Right renal cortex interstitium (tissue), 3 donors: ENCODE measurements around the gene PRDX1. TPM values are rescaled to one million over a fixed set of nuclear protein-coding genes. Genes with fewer than 3 reads are reported as not detected.
"Not testable (repeated sequence)": the region's sequence is repeated elsewhere in the genome, so short reads cannot be mapped to it uniquely, and the experiment has no call there.

Experiments
- DNase-seq, 3 donors: peaks; one replicate each; pipeline ENCODE4 v3.0.0-alpha.2; 2013; ENCODE audit warnings: low read depth in 3 of 3, low spot score in 2 of 3
- polyA plus RNA-seq, 3 donors: library from polyadenylated mRNA; unstranded; fragments of 120-200 nt; gene quantifications; one replicate each; pipeline ENCODE4 v1.2.1, GENCODE V29; 2013; ENCODE audit not compliant: insufficient read length in 3 of 3

The PRDX1 gene
- polyA plus RNA-seq, 3 donors, result 355 to 403 (median 387) TPM

DNA sequence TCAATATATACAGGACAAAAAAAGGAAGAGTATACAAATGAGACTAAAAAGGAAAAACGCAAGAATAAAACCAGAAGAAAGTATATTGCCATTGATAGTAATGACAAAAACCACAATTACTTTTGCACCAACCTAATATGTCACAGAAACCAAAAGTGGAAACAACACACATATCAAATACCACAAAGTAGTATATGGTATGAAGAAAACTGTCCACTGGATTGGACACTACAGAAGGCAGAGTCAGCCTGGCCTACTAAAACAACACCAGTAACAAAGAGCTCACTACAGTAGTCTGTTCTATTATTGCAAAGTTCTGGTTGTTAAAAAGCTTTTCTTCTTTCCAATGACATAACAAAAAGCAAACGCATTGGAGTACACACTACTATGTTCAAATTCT lies 48.4 kb downstream of the PRDX1 start:
- no peak for DNase-seq

DNA sequence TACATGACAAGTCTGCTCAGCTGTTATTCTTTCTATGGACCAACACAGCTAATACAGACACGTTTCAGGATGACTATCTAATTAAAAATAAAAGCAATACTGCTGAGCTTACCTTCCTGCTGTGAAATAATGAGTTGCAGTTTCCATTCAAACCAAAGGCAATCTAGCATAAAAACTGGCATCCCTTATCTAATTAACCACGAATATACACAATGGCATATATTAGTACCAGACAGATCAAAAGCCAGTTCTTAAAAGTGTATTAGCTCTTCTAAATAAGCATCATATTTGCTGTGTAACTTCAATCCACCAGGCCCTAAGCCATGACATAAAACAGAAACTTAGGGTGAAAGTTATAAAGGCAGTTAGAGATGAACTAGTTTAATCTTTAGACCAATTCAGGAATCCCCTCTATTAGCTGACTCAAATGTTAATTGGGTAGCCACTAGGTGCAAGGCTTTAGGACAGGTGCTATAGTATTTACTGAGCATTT lies 51.3 kb downstream of the PRDX1 start:
- no peak for DNase-seq

DNA sequence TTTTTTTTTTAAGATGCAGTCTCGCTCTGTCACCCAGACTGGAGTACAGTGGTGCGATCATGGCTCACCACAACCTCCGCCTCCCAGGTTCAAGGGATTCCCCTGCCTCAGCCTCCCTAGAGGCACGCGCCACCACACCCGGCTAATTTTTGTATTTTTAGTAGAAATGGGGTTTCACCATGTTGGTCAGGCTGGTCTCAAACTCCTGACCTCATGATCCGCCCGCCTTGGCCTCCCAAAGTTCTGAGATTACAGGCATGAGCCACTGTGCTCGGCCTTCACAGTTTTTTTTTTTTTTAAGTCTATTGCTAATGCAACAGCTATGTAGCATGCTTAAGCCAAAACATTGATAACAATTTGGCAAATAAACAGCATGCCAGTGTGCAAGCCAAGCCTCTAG lies 54.3 kb downstream of the PRDX1 start:
- not testable (repeated sequence) for DNase-seq

DNA sequence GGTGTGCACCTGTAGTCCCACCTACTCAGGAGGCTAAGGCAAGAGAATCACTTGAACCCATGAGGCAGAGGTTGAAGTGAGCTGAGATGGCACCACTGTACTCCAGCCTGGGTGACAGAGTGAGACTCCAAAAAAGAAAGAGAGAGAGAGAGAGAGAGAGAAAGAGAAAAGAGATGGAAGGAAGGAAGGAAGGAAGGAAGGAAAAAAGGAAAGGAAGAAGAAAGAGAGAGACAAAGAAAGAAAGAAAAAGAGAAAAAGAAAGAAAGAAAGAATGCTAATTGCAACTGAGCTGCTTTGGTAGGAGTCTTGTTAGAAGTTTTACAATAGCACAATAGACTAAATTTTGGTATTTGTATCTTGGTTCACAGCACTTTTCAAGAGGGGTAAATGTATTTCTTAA lies 56.4 kb downstream of the PRDX1 start:
- DNase-seq, result no peak

Other genes with a start within 250 kb of the PRDX1 start
- gene HPDL, start 195.0 kb downstream of the PRDX1 start, polyA plus RNA-seq, result 1 to 10 TPM; 2.8 to 3.3 (median 3.2) TPM
- 10 to 100 TPM; 13.2 to 15.1 (median 14.9) TPM for gene TOE1, start 181.7 kb downstream of the PRDX1 start, polyA plus RNA-seq
- 10 to 100 TPM; 22.0 to 24.3 (median 23.8) TPM for gene MUTYH, start 181.4 kb downstream of the PRDX1 start, polyA plus RNA-seq
- 1 to 10 TPM; 6.1 to 7.8 (median 6.5) TPM for gene TESK2, start 30.7 kb downstream of the PRDX1 start, polyA plus RNA-seq
- 1 to 10 TPM; 1.3 to 1.6 (median 1.4) TPM for gene CCDC163, start 21.8 kb downstream of the PRDX1 start, polyA plus RNA-seq
- gene MMACHC, start 21.6 kb downstream of the PRDX1 start, polyA plus RNA-seq, result 10 to 100 TPM; 12.2 to 13.7 (median 13.1) TPM
- 100 to 1,000 TPM; 287 to 310 (median 292) TPM for gene AKR1A1, start 28.9 kb upstream of the PRDX1 start, polyA plus RNA-seq
- 100 to 1,000 TPM; 288 to 358 (median 311) TPM for gene NASP, start 62.2 kb upstream of the PRDX1 start, polyA plus RNA-seq
- 1 to 10 TPM in 2 of 3 donors, under 1 TPM in 1; 0.97 to 2.2 (median 1.9) TPM for gene CCDC17, start 102.2 kb upstream of the PRDX1 start, polyA plus RNA-seq
- 100 to 1,000 TPM; 110 to 117 (median 115) TPM for gene GPBP1L1, start 164.6 kb upstream of the PRDX1 start, polyA plus RNA-seq
- gene TMEM69, start 166.3 kb upstream of the PRDX1 start, polyA plus RNA-seq, result 10 to 100 TPM; 57.7 to 63.2 (median 63.2) TPM
- 10 to 100 TPM; 27.2 to 30.2 (median 29.8) TPM for gene IPP, start 228.8 kb upstream of the PRDX1 start, polyA plus RNA-seq